HG03159 (cell line): ENCODE data around the gene ANXA7.
"Not testable (repeated sequence)": the region's sequence is repeated elsewhere in the genome, so short reads cannot be mapped to it uniquely, and the experiment has no call there.

ENCODE experiments used
- ATAC-seq: cut with Tn5 transposase; IDR thresholded peaks from one replicate; pipeline ENCODE4 v1.9.1; 2021; ENCODE audit warnings: mild to moderate bottlenecking, moderate library complexity; ENCODE audit not compliant: unreplicated experiment

Gene ANXA7

GRCh38 chr10:73344269-73344668, 69.6 kb downstream of the ANXA7 start:
- ATAC-seq: no peak

- no peak for ATAC-seq
These were observed 73.7 kb downstream of the ANXA7 start for GRCh38 chr10:73340121-73340520.

GRCh38 chr10:73339436-73339835, 74.4 kb downstream of the ANXA7 start:
- no peak for ATAC-seq

GRCh38 chr10:73338801-73339368, 75.0 kb downstream of the ANXA7 start:
- no peak for ATAC-seq

GRCh38 chr10:73333202-73333601, 80.7 kb downstream of the ANXA7 start:
- ATAC-seq: no peak

- no peak for ATAC-seq
These were observed 81.5 kb downstream of the ANXA7 start for GRCh38 chr10:73332379-73332778.

GRCh38 chr10:73328523-73328922, 85.3 kb downstream of the ANXA7 start:
- not testable (repeated sequence) for ATAC-seq

- not testable (repeated sequence) for ATAC-seq
These were observed 88.6 kb downstream of the ANXA7 start for GRCh38 chr10:73325290-73325689.
